Fibroblast of skin of left biceps (primary cell): ENCODE measurements around the gene PCDH20.
"Not testable (repeated sequence)": the region's sequence is repeated elsewhere in the genome, so short reads cannot be mapped to it uniquely, and the experiment has no call there.

Source experiments
- DNase-seq, 2 experiments: peaks; one replicate each; pipeline ENCODE4 v3.0.0-alpha.2; 2013; ENCODE audit warnings: low read depth in 2 of 2

The PCDH20 gene

GRCh38 chr13:61415749-61416148, at the start of gene PCDH20:
Gene PCDH20, minus strand, starts transcription at chr13:61415849. Its CDS starts 691 bp downstream, at chr13:61415158.
- no peak for DNase-seq

- no peak for DNase-seq
Observed at GRCh38 chr13:61463024-61463423, 47.4 kb upstream of the PCDH20 start.

GRCh38 chr13:61453121-61453520, 37.5 kb upstream of the PCDH20 start:
- DNase-seq, result no peak

- no peak for DNase-seq
Observed at GRCh38 chr13:61432029-61432428, 16.4 kb upstream of the PCDH20 start.

- DNase-seq, result no peak
Observed at GRCh38 chr13:61423915-61424314, 8.3 kb upstream of the PCDH20 start.

- no peak for DNase-seq
Observed at GRCh38 chr13:61417086-61417570, 1.5 kb upstream of the PCDH20 start.

- no peak for DNase-seq
Observed at GRCh38 chr13:61415058-61415721, 459 bp downstream of the PCDH20 start.

- no peak for DNase-seq
Observed at GRCh38 chr13:61414686-61415057, 977 bp downstream of the PCDH20 start.

- DNase-seq, result no peak
Observed at GRCh38 chr13:61413572-61414535, 1.8 kb downstream of the PCDH20 start.

- DNase-seq, result no peak
Observed at GRCh38 chr13:61410669-61411297, 4.9 kb downstream of the PCDH20 start.

GRCh38 chr13:61410266-61410665, 5.4 kb downstream of the PCDH20 start:
- DNase-seq, result no peak

GRCh38 chr13:61408571-61408970, 7.1 kb downstream of the PCDH20 start:
- DNase-seq, result no peak

GRCh38 chr13:61406275-61406674, 9.4 kb downstream of the PCDH20 start:
- no peak for DNase-seq

- DNase-seq, result no peak
Observed at GRCh38 chr13:61396121-61396520, 19.5 kb downstream of the PCDH20 start.

GRCh38 chr13:61391426-61391825, 24.2 kb downstream of the PCDH20 start:
- no peak for DNase-seq

GRCh38 chr13:61387694-61388093, 28.0 kb downstream of the PCDH20 start:
- DNase-seq, result no peak

- no peak for DNase-seq
Observed at GRCh38 chr13:61383111-61383510, 32.5 kb downstream of the PCDH20 start.

GRCh38 chr13:61370520-61370919, 45.1 kb downstream of the PCDH20 start:
- DNase-seq, result no peak

GRCh38 chr13:61364690-61365089, 51.0 kb downstream of the PCDH20 start:
- not testable (repeated sequence) for DNase-seq

GRCh38 chr13:61362522-61362921, 53.1 kb downstream of the PCDH20 start:
- DNase-seq, result no peak
